H1 (cell line): ENCODE data around the gene DPYSL3. TPM values are rescaled to one million over a fixed set of nuclear protein-coding genes. Genes with fewer than 3 reads are reported as not detected.

Experiments
- CTCF ChIA-PET: fragments of 300-600 bp; sonication (Branson Sonifier 250); formaldehyde crosslinking; loops from one replicate; lab custom pipeline; 2021; ENCODE audit not compliant: partially characterized antibody; lab: Charles Lee
- POLR2A ChIA-PET: fragments of 300-600 bp; sonication (Branson Sonifier 250); formaldehyde crosslinking; loops from one replicate; lab custom pipeline; 2021; ENCODE audit warnings: inconsistent platforms; ENCODE audit not compliant: partially characterized antibody; lab: Charles Lee
- DNase-seq, 2 experiments: peaks; one replicate each; pipeline versions ENCODE4 v3.0.0 to v3.0.0-alpha.2; 2010 to 2022; ENCODE audit warnings: low spot score in 2 of 2, low read depth in 1 of 2, mixed read lengths in 1 of 2
- FAIRE-seq: peaks from 2 replicates; lab custom pipeline; 2011; peaks lifted over from hg19 to GRCh38; lab: Jason Lieb, UNC
- H2AFZ ChIP-seq: 2 replicates; pipeline ENCODE4 v1.8.1; 2012; ENCODE audit warnings: low read length, inconsistent platforms
- H2AK5ac ChIP-seq: 2 replicates; pipeline ENCODE4 v1.6.1; 2013; ENCODE audit warnings: low read depth, low read length
- H2BK120ac ChIP-seq: replicated peaks from 2 replicates; pipeline ENCODE3; 2013; ENCODE audit warnings: low read depth, low read length, inconsistent platforms
- H2BK12ac ChIP-seq: 2 replicates; pipeline ENCODE4 v1.6.1; 2013; ENCODE audit warnings: low read depth, low read length
- H2BK15ac ChIP-seq: 2 replicates; pipeline ENCODE4 v1.6.1; 2013; ENCODE audit warnings: low read length
- H2BK20ac ChIP-seq: 2 replicates; pipeline ENCODE4 v1.6.1; 2013; ENCODE audit warnings: low read length
- H2BK5ac ChIP-seq: 2 replicates; pipeline ENCODE4 v1.6.1; 2013; ENCODE audit warnings: low read depth, low read length
- H3K14ac ChIP-seq: 2 replicates; pipeline ENCODE4 v1.6.1; 2013; ENCODE audit warnings: inconsistent platforms; ENCODE audit not compliant: insufficient read length
- H3K18ac ChIP-seq: 2 replicates; pipeline ENCODE4 v1.6.1; 2013; ENCODE audit warnings: low read length; ENCODE audit errors: extremely low read depth
- H3K23ac ChIP-seq: 2 replicates; pipeline ENCODE4 v1.6.1; 2013; ENCODE audit warnings: inconsistent platforms; ENCODE audit not compliant: insufficient read length
- H3K23me2 ChIP-seq: 2 replicates; pipeline ENCODE4 v1.6.1; 2013; ENCODE audit warnings: low read depth, low read length
- H3K27ac ChIP-seq: 2 replicates; pipeline ENCODE4 v1.6.1; 2011; ENCODE audit warnings: low read depth, low read length, inconsistent platforms
- H3K27me3 ChIP-seq, 4 experiments: replicated peaks in 1 of 4; 1 replicate in 1 of 4; 2 replicates in 3 of 4; pipeline versions ENCODE4 v1.6.1 to v1.8.1; 2011 to 2013; ENCODE audit warnings: low read length in 3 of 4, mild to moderate bottlenecking in 3 of 4, inconsistent platforms in 2 of 4, mixed read lengths in 2 of 4, moderate library complexity in 1 of 4; ENCODE audit not compliant: control insufficient read depth in 3 of 4, insufficient read depth in 3 of 4; ENCODE audit errors: extremely low read depth in 1 of 4
- H3K36me3 ChIP-seq, 4 experiments: 2 replicates each; pipeline versions ENCODE4 v1.6.1 to v1.8.1; 2011 to 2013; ENCODE audit warnings: mild to moderate bottlenecking in 4 of 4, low read length in 3 of 4, moderate library complexity in 2 of 4, control low read depth in 1 of 4, inconsistent platforms in 1 of 4; ENCODE audit not compliant: insufficient read depth in 4 of 4, control insufficient read depth in 2 of 4
- H3K4ac ChIP-seq: replicated peaks from 2 replicates; pipeline ENCODE3; 2013; ENCODE audit warnings: low read length, low read depth, mixed read lengths, inconsistent platforms; ENCODE audit not compliant: insufficient read length
- H3K4me1 ChIP-seq, 4 experiments: replicated peaks in 1 of 4; 1 replicate in 1 of 4; 2 replicates in 3 of 4; pipeline versions ENCODE4 v1.6.1 to v1.8.1; 2011 to 2013; ENCODE audit warnings: low read length in 3 of 4, inconsistent platforms in 2 of 4, mixed read lengths in 1 of 4; ENCODE audit not compliant: insufficient read depth in 4 of 4, control insufficient read depth in 3 of 4
- H3K4me2 ChIP-seq, 2 experiments: 2 replicates each; pipeline versions ENCODE4 v1.6.1 to v1.8.1; 2011 to 2013; ENCODE audit warnings: low read depth in 2 of 2, low read length in 2 of 2, control low read depth in 1 of 2, inconsistent platforms in 1 of 2, mild to moderate bottlenecking in 1 of 2; ENCODE audit not compliant: insufficient read depth in 1 of 2
- H3K4me3 ChIP-seq, 4 experiments: fragments of 200-600, 300-600 bp in 1 of 4; sonication (generic), shearing (Covaris generic), sonication (Bioruptor Twin) in 1 of 4; 2 replicates each; pipeline versions ENCODE4 v1.5.1 to v1.8.1; 2011 to 2016; ENCODE audit warnings: low read length in 4 of 4, low read depth in 3 of 4, control low read depth in 2 of 4, inconsistent platforms in 2 of 4, mild to moderate bottlenecking in 2 of 4, mixed read lengths in 1 of 4, moderate library complexity in 1 of 4; ENCODE audit not compliant: insufficient read depth in 2 of 4; ENCODE audit errors: extremely low read depth in 1 of 4
- H3K56ac ChIP-seq: replicated peaks from 2 replicates; pipeline ENCODE3; 2013; ENCODE audit warnings: low read depth, mild to moderate bottlenecking, mixed read lengths, low read length, inconsistent platforms; ENCODE audit not compliant: insufficient read length
- H3K79me1 ChIP-seq: 2 replicates; pipeline ENCODE4 v1.6.1; 2013; ENCODE audit warnings: low read depth, low read length, control low read depth
- H3K79me2 ChIP-seq, 2 experiments: 2 replicates each; pipeline versions ENCODE4 v1.6.1 to v1.8.1; 2012 to 2013; ENCODE audit warnings: low read length in 2 of 2, mild to moderate bottlenecking in 2 of 2, inconsistent platforms in 1 of 2; ENCODE audit not compliant: insufficient read depth in 2 of 2, control insufficient read depth in 1 of 2
- H3K9ac ChIP-seq, 4 experiments: replicated peaks in 1 of 4; 1 replicate in 1 of 4; 2 replicates in 3 of 4; pipeline versions ENCODE4 v1.6.1 to v1.8.1; 2011 to 2013; ENCODE audit warnings: low read depth in 3 of 4, low read length in 3 of 4, control low read depth in 2 of 4, mild to moderate bottlenecking in 2 of 4, moderate library complexity in 2 of 4, inconsistent platforms in 1 of 4; ENCODE audit errors: extremely low read depth in 1 of 4
- H3K9me3 ChIP-seq, 2 experiments: 2 replicates each; pipeline versions ENCODE4 v1.6.1 to v1.8.1; 2012 to 2013; ENCODE audit warnings: mild to moderate bottlenecking in 2 of 2, moderate library complexity in 2 of 2, control low read depth in 1 of 2, inconsistent platforms in 1 of 2, low read depth in 1 of 2, low read length in 1 of 2, mixed read lengths in 1 of 2; ENCODE audit not compliant: insufficient read depth in 2 of 2
- H4K20me1 ChIP-seq, 2 experiments: replicated peaks in 1 of 2; 2 replicates each; pipeline versions ENCODE3 to v1.8.1; 2011 to 2013; ENCODE audit warnings: inconsistent platforms in 2 of 2, low read length in 2 of 2, mild to moderate bottlenecking in 1 of 2; ENCODE audit not compliant: insufficient read depth in 2 of 2, control insufficient read depth in 1 of 2
- H4K5ac ChIP-seq: 2 replicates; pipeline ENCODE4 v1.6.1; 2013; ENCODE audit warnings: low read length, low read depth, mixed read lengths, inconsistent platforms; ENCODE audit not compliant: insufficient read length
- H4K8ac ChIP-seq: 2 replicates; pipeline ENCODE4 v1.8.0; 2013; ENCODE audit warnings: mild to moderate bottlenecking, moderate library complexity, low read length, inconsistent platforms; ENCODE audit not compliant: insufficient read depth; ENCODE audit errors: extremely low read depth
- H4K91ac ChIP-seq: replicated peaks from 2 replicates; pipeline ENCODE3; 2013; ENCODE audit warnings: low read length, mixed read lengths, inconsistent platforms; ENCODE audit not compliant: insufficient read length
- ASH2L ChIP-seq: fragments of 200-600, 300-600 bp; sonication (generic); IDR thresholded peaks from one replicate; pipeline ENCODE4 v1.7.1; 2017; ENCODE audit warnings: low read length
- BACH1 ChIP-seq: IDR thresholded peaks from 2 replicates; pipeline ENCODE4 v1.6.1; 2012; ENCODE audit warnings: low read length, improper control_type of control experiment
- BRCA1 ChIP-seq: IDR thresholded peaks from 2 replicates; pipeline ENCODE4 v1.6.1; 2012; ENCODE audit warnings: low read depth, low read length, improper control_type of control experiment
- CHD2 ChIP-seq: IDR thresholded peaks from 2 replicates; pipeline ENCODE4 v1.6.1; 2012; ENCODE audit warnings: low read length, improper control_type of control experiment
- EZH2 ChIP-seq: fragments of 200-600 bp; sonication (generic); IDR thresholded peaks from 2 replicates; pipeline ENCODE4 v1.7.1; 2012; ENCODE audit warnings: low read depth, mild to moderate bottlenecking, moderate library complexity, low read length, inconsistent platforms; ENCODE audit not compliant: severe bottlenecking
- HDAC6 ChIP-seq: IDR thresholded peaks from one replicate; pipeline ENCODE4 v1.7.1; 2012; ENCODE audit warnings: low read depth, mild to moderate bottlenecking, inconsistent platforms, low read length, moderate library complexity
- KDM1A ChIP-seq: fragments of 200-600, 300-600 bp; sonication (generic); IDR thresholded peaks from 2 replicates; pipeline ENCODE4 v1.7.1; 2016; ENCODE audit warnings: mild to moderate bottlenecking, low read length, borderline replicate concordance
- KDM4A ChIP-seq: IDR thresholded peaks from one replicate; pipeline ENCODE4 v1.7.1; 2012; ENCODE audit warnings: low read depth, mild to moderate bottlenecking, moderate library complexity, low read length, inconsistent platforms; ENCODE audit not compliant: severe bottlenecking
- POU5F1 ChIP-seq: IDR thresholded peaks from 2 replicates; pipeline ENCODE4 v1.6.1; 2011; ENCODE audit warnings: low read depth, mild to moderate bottlenecking, low read length, moderate library complexity
- RBBP5 ChIP-seq: IDR thresholded peaks from 2 replicates; pipeline ENCODE4 v1.7.1; 2012; ENCODE audit warnings: low read depth, mild to moderate bottlenecking, inconsistent platforms, low read length, moderate library complexity, borderline replicate concordance
- RNF2 ChIP-seq: fragments of 200-900, 300-1000 bp; sonication (generic); IDR thresholded peaks from 2 replicates; pipeline ENCODE4 v1.7.1; 2016; ENCODE audit warnings: borderline replicate concordance, low read depth, mild to moderate bottlenecking, antibody characterized with exemption, low read length; ENCODE audit not compliant: poor library complexity, severe bottlenecking; ENCODE audit errors: missing control alignments
- SP2 ChIP-seq: IDR thresholded peaks from 2 replicates; pipeline ENCODE4 v1.6.1; 2012; ENCODE audit warnings: mild to moderate bottlenecking, low read length, inconsistent platforms
- SRF ChIP-seq: IDR thresholded peaks from 2 replicates; pipeline ENCODE4 v1.6.1; 2011; ENCODE audit warnings: mild to moderate bottlenecking, low read depth, low read length, moderate library complexity
- TAF7 ChIP-seq: optimal IDR thresholded peaks from 2 replicates; pipeline ENCODE3; 2011; ENCODE audit warnings: low read depth, mild to moderate bottlenecking, inconsistent platforms, low read length, moderate library complexity, borderline replicate concordance
- TCF12 ChIP-seq: IDR thresholded peaks from 2 replicates; pipeline ENCODE4 v1.6.1; 2011; ENCODE audit warnings: low read depth, mild to moderate bottlenecking, low read length
- WGBS, 2 experiments: shearing (Covaris generic) in 1 of 2; methylation state at CpG; one replicate each; pipeline versions ENCODE4 v1.1.6 to v1.1.7; 2013 to 2015; ENCODE audit warnings: low lambda C conversion rate in 2 of 2, mixed read lengths in 2 of 2, inconsistent platforms in 1 of 2, low coverage in 1 of 2, missing lambda C conversion rate in 1 of 2; ENCODE audit not compliant: insufficient replicate concordance in 2 of 2, insufficient coverage in 1 of 2, insufficient read length in 1 of 2; ENCODE audit errors: extremely low coverage in 1 of 2, missing lambda C conversion rate in 1 of 2; 5-methylcytosine and 5-hydroxymethylcytosine counted together
- polyA plus RNA-seq, 7 experiments: library from polyadenylated mRNA; depleted of rRNA in 3 of 7; stranded (reverse) in 5 of 7; unstranded in 2 of 7; fragments of >200 nt in 5 of 7; fragments of 200-250 nt in 2 of 7; gene quantifications; 1 replicate in 5 of 7; 2 replicates in 1 of 7; 4 replicates in 1 of 7; pipeline versions ENCODE4 v1.2.1 to v1.2.3, GENCODE V29; 2011 to 2013; ENCODE audit warnings: missing spikeins in 2 of 7, mixed read lengths in 2 of 7
- total RNA-seq: library from RNA; stranded (reverse); fragmentation: NEBNext Ultra II Directional; extraction: Animal tissue kit (Norgen Biotek cat#: 25700); gene quantifications from 2 replicates; pipeline ENCODE4 v1.2.1, GENCODE V29; 2021

Gene DPYSL3
- total and polyA plus RNA-seq, 2 of the 8 experiments (the other 6 are each of a cell fraction or from before 2014, with no cell fraction given), result 268 to 387 TPM

GRCh38 chr5:147485046-147485445 lies 24.8 kb downstream of the DPYSL3 start:
- peaks cover 7 to 83% of the 10 kb centered on the region in 2 experiments; a peak in 3 of 4 replicates for H3K79me2 ChIP-seq
- TF ChIP-seq TCF12 (no peak), BRCA1 (no peak), CHD2 (no peak), SRF (no peak), RNF2 (no peak), ASH2L (no peak), TAF7 (no peak), SP2 (no peak), POU5F1 (no peak), BACH1 (no peak), EZH2 (no peak), HDAC6 (no peak), KDM1A (no peak), RBBP5 (no peak), KDM4A (no peak)

More at GRCh38 chr5:147485046-147485445, 24.8 kb downstream of the DPYSL3 start:
- WGBS, 2 experiments, result 83% methylated on average over 6 of the region's 6 CpGs; no CpG with 5 or more reads in 1 of the 2 experiments
- Histone ChIP-seq H3K4ac (no peak overlapping the region), H2BK12ac (no peak overlapping the region), H4K5ac (no peak overlapping the region), H3K27ac (no peak overlapping the region), H3K18ac (no peak overlapping the region), H2AFZ (no peak overlapping the region), H4K8ac (no peak overlapping the region), H3K23ac (no peak overlapping the region), H2BK120ac (no peak overlapping the region), H2AK5ac (no peak overlapping the region), H3K79me1 (no peaks in the 10 kb centered on the region; the same call in 1 of the 2 replicates), H3K36me3 (no peaks in the 10 kb centered on the region), H2BK20ac (no peak overlapping the region), H3K9ac (no peak overlapping the region), H3K27me3 (no peaks in the 10 kb centered on the region), H2BK5ac (no peak overlapping the region), H4K91ac (no peak overlapping the region), H3K23me2 (no peaks in the 10 kb centered on the region), H2BK15ac (no peak overlapping the region), H3K4me1 (peaks cover 0 to 22% (median 10%) of the 10 kb centered on the region in 4 experiments; a peak in 5 of 7 replicates), H4K20me1 (no peaks in the 10 kb centered on the region), H3K4me3 (no peak overlapping the region), H3K56ac (no peak overlapping the region), H3K14ac (no peak overlapping the region), H3K4me2 (no peak overlapping the region), H3K9me3 (no peaks in the 10 kb centered on the region)
- ChIA-PET POLR2A (no interaction called here), CTCF (interaction anchor here (0.5 to 6.3 kb wide), 4 partner anchors 11 to 83 kb away, joined by 3 to 38 read pairs (median 4); no protein-coding TSS in a partner anchor)
- no peak for DNase-seq
- FAIRE-seq, result no peak
